GM19240 (cell line): ENCODE results near the gene ORC2.

Experiments
- DNase-seq: peaks from one replicate; pipeline ENCODE4 v3.0.0; 2011; ENCODE audit warnings: low spot score; ENCODE audit not compliant: insufficient read length

ORC2 gene

GRCh38 chr2:200862532-200863000 is 100.9 kb downstream of the ORC2 start:
- no peak for DNase-seq

- no peak for DNase-seq
These were observed 101.8 kb downstream of the ORC2 start for GRCh38 chr2:200861617-200862155.

GRCh38 chr2:200860092-200860795 is 103.2 kb downstream of the ORC2 start:
- no peak for DNase-seq
